CD14-positive monocyte (primary cell): Measurements from ENCODE around the gene SENP8. TPM values are rescaled to one million over a fixed set of nuclear protein-coding genes. Genes with fewer than 3 reads are reported as not detected.

Experiments
- DNase-seq, 3 donors: peaks; one replicate each; pipeline ENCODE4 v3.0.0-alpha.2; 2011 to 2022
- H2AFZ ChIP-seq: 2 replicates; pipeline ENCODE4 v1.6.0; 2012; ENCODE audit warnings: mild to moderate bottlenecking, low read depth, low read length, inconsistent platforms; ENCODE audit not compliant: insufficient read depth, poor library complexity, severe bottlenecking
- H3K27ac ChIP-seq, 2 donors: 1 replicate in 1 of 2; 2 replicates in 1 of 2; pipeline ENCODE4 v1.5.1; 2012 to 2013; ENCODE audit warnings: low read length in 2 of 2, control low read depth in 1 of 2, inconsistent platforms in 1 of 2, low read depth in 1 of 2, mild to moderate bottlenecking in 1 of 2
- H3K27me3 ChIP-seq, 2 donors: one replicate each; pipeline versions ENCODE4 v1.6.0 to v1.6.1; 2011 to 2013; ENCODE audit warnings: low read length in 2 of 2; ENCODE audit not compliant: control insufficient read depth in 2 of 2, insufficient read depth in 2 of 2
- H3K36me3 ChIP-seq, 2 donors: replicated peaks in 1 of 2; 1 replicate in 1 of 2; 2 replicates in 1 of 2; pipeline versions ENCODE4 v1.5.1 to v1.6.1; 2012 to 2013; ENCODE audit warnings: low read length in 2 of 2, control low read depth in 1 of 2, inconsistent platforms in 1 of 2, mild to moderate bottlenecking in 1 of 2; ENCODE audit not compliant: insufficient read depth in 2 of 2, control insufficient read depth in 1 of 2
- H3K4me1 ChIP-seq, 2 donors: 1 replicate in 1 of 2; 2 replicates in 1 of 2; pipeline versions ENCODE4 v1.5.1 to v1.6.1; 2012 to 2013; ENCODE audit warnings: low read length in 2 of 2, control low read depth in 1 of 2, inconsistent platforms in 1 of 2, mild to moderate bottlenecking in 1 of 2, moderate library complexity in 1 of 2; ENCODE audit not compliant: insufficient read depth in 2 of 2, control insufficient read depth in 1 of 2
- H3K4me2 ChIP-seq: replicated peaks from 2 replicates; pipeline ENCODE3; 2012; ENCODE audit warnings: low read length, moderate library complexity, mild to moderate bottlenecking; ENCODE audit not compliant: poor library complexity, severe bottlenecking; ENCODE audit errors: extremely low read depth
- H3K4me3 ChIP-seq, 3 experiments: fragments of 200-600 bp in 1 of 3; sonication (generic) in 1 of 3; replicated peaks in 1 of 3; 1 replicate in 2 of 3; 2 replicates in 1 of 3; pipeline ENCODE4 v1.5.1; 2011 to 2013; ENCODE audit warnings: low read length in 3 of 3, mild to moderate bottlenecking in 3 of 3, control low read depth in 2 of 3, low read depth in 2 of 3, inconsistent platforms in 1 of 3, moderate library complexity in 1 of 3
- H3K79me2 ChIP-seq: 2 replicates; pipeline ENCODE4 v1.6.0; 2012; ENCODE audit warnings: mild to moderate bottlenecking, control low read depth, inconsistent platforms, low read length, moderate library complexity; ENCODE audit not compliant: insufficient read depth
- H3K9ac ChIP-seq: 2 replicates; pipeline ENCODE4 v1.6.0; 2017; ENCODE audit warnings: low read length, mild to moderate bottlenecking; ENCODE audit not compliant: insufficient read depth, poor library complexity, severe bottlenecking
- H3K9me3 ChIP-seq, 2 donors: replicated peaks in 1 of 2; 1 replicate in 1 of 2; 2 replicates in 1 of 2; pipeline versions ENCODE4 v1.5.1 to v1.6.1; 2012 to 2013; ENCODE audit warnings: low read length in 2 of 2, control low read depth in 1 of 2; ENCODE audit not compliant: control insufficient read depth in 1 of 2, insufficient read depth in 1 of 2
- H4K20me1 ChIP-seq: 2 replicates; pipeline ENCODE4 v1.6.0; 2012; ENCODE audit warnings: mild to moderate bottlenecking, low read length, control low read depth, moderate library complexity; ENCODE audit not compliant: insufficient read depth
- H3K27ac Mint-ChIP-seq, 7 donors: one replicate each; pipeline ENCODE4 v1.8.0; 2020; ENCODE audit warnings: mild to moderate bottlenecking in 7 of 7, mixed read lengths in 7 of 7, moderate library complexity in 6 of 7, inconsistent platforms in 2 of 7
- H3K27me3 Mint-ChIP-seq, 3 donors: one replicate each; pipeline ENCODE4 v1.8.0; 2021 to 2022; ENCODE audit warnings: low read depth in 3 of 3, mild to moderate bottlenecking in 3 of 3, mixed read lengths in 3 of 3, moderate library complexity in 3 of 3, inconsistent platforms in 1 of 3
- H3K36me3 Mint-ChIP-seq, 2 donors: one replicate each; pipeline ENCODE4 v1.8.0; 2020; ENCODE audit warnings: mixed read lengths in 2 of 2, inconsistent platforms in 1 of 2, mild to moderate bottlenecking in 1 of 2
- H3K4me1 Mint-ChIP-seq: one replicate; pipeline ENCODE4 v1.8.0; 2020; ENCODE audit warnings: mild to moderate bottlenecking, mixed read lengths
- H3K4me3 Mint-ChIP-seq, 2 donors: one replicate each; pipeline ENCODE4 v1.8.0; 2020; ENCODE audit warnings: mild to moderate bottlenecking in 2 of 2, mixed read lengths in 2 of 2, moderate library complexity in 1 of 2
- H3K9me3 Mint-ChIP-seq, 7 donors: one replicate each; pipeline ENCODE4 v1.8.0; 2020 to 2022; ENCODE audit warnings: mixed read lengths in 7 of 7, mild to moderate bottlenecking in 6 of 7, moderate library complexity in 6 of 7, inconsistent platforms in 2 of 7
- WGBS: methylation state at CpG from one replicate; pipeline ENCODE4 v1.1.5; 2013; ENCODE audit warnings: missing lambda C conversion rate; ENCODE audit not compliant: insufficient coverage; 5-methylcytosine and 5-hydroxymethylcytosine counted together
- intact Hi-C, 2 donors: fragments of 100-400 bp; cut with micrococcal nuclease; formaldehyde crosslinking; loops; one replicate each; pipeline versions ENCODE4 v1.15.0 to v1.15.1; 2023
- polyA plus RNA-seq, 3 donors: library from polyadenylated mRNA; depleted of rRNA in 1 of 3; unstranded in 2 of 3; stranded (reverse) in 1 of 3; fragments of 300-500 nt in 2 of 3; fragments of >200 nt in 1 of 3; fragmentation: Illumina TruSeq in 2 of 3; gene quantifications; 1 replicate in 2 of 3; 2 replicates in 1 of 3; pipeline ENCODE4 v1.2.3, GENCODE V29; 2012 to 2021
- TF ChIP-seq, protein P1 (sequence below): fragments of 200-600 bp; IDR thresholded peaks from one replicate; pipeline ENCODE4 v1.8.0; 2022; ENCODE audit warnings: antibody characterized with exemption, mild to moderate bottlenecking

The SENP8 gene
- polyA plus RNA-seq, 3 donors: 0.52 to 1.4 (median 0.79) TPM

DNA sequence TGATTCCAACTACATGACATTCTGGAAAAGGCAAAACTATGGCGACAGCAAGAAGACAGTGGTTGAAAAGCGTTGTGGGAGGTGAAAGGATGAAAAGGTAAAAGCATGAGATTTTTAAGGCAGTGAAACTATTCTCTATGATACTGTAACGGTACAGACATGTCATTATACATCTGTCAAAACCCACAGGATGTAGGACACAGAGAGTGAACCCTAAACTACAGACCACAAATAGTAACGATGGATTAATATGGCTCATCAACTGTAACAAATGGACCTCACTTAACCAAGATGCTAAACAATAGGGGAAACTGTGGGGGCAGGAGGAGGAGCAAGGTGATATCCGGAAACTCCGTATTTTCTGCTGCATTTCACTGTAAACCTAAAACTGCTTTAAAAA, 39.3 kb upstream of the SENP8 start:
- DNase-seq: no peak
- Histone ChIP-seq H2AFZ (no peak overlapping the region), H3K4me2 (no peak overlapping the region), H4K20me1 (no peaks in the 10 kb centered on the region), H3K36me3 (no peaks in the 10 kb centered on the region), H3K79me2 (no peaks in the 10 kb centered on the region), H3K4me1 (no peaks in the 10 kb centered on the region), H3K9ac (no peak overlapping the region), H3K9me3 (no peaks in the 10 kb centered on the region), H3K27ac (no peak overlapping the region), H3K27me3 (no peaks in the 10 kb centered on the region), H3K4me3 (no peak overlapping the region)
- H3K4me3 Mint-ChIP-seq: no peak overlapping the region
- intact Hi-C loops: no loop called here
- H3K27ac Mint-ChIP-seq: no peak overlapping the region
- no peaks in the 10 kb centered on the region for H3K27me3 Mint-ChIP-seq
- no CpG with 5 or more reads among the region's 6 CpGs for WGBS
- peaks cover 0 to 6% of the 10 kb centered on the region in 2 donors for H3K36me3 Mint-ChIP-seq
- no peaks in the 10 kb centered on the region for H3K4me1 Mint-ChIP-seq
- H3K9me3 Mint-ChIP-seq: peaks cover 0 to 8% (median 1%) of the 10 kb centered on the region in 7 donors
- TF ChIP-seq, protein P1, sequence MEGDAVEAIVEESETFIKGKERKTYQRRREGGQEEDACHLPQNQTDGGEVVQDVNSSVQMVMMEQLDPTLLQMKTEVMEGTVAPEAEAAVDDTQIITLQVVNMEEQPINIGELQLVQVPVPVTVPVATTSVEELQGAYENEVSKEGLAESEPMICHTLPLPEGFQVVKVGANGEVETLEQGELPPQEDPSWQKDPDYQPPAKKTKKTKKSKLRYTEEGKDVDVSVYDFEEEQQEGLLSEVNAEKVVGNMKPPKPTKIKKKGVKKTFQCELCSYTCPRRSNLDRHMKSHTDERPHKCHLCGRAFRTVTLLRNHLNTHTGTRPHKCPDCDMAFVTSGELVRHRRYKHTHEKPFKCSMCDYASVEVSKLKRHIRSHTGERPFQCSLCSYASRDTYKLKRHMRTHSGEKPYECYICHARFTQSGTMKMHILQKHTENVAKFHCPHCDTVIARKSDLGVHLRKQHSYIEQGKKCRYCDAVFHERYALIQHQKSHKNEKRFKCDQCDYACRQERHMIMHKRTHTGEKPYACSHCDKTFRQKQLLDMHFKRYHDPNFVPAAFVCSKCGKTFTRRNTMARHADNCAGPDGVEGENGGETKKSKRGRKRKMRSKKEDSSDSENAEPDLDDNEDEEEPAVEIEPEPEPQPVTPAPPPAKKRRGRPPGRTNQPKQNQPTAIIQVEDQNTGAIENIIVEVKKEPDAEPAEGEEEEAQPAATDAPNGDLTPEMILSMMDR: no peak

DNA sequence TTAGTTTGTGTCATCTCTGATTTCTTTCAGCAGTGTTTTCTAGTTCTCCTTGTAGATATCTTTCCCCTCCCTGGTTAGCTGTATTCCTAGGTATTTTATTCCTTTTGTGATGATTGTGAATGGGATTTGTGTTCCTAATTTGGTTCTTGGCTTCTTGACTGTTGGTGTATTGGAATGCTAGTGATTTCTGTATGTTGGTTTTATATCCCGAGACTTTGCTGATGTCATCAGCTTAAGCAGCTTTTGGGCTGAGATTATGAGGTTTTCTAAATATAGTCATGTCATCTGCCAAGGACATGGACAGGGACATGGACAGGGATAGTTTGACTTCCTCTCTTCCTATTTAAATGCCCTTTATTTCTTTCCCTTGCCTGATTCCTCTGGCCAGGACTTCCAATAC, 36.0 kb upstream of the SENP8 start:
- H3K4me3 Mint-ChIP-seq: no peak overlapping the region
- no peak for DNase-seq
- Histone ChIP-seq H4K20me1 (no peaks in the 10 kb centered on the region), H3K79me2 (no peaks in the 10 kb centered on the region), H3K9me3 (peaks cover 0 to 16% of the 10 kb centered on the region in 2 donors), H3K4me3 (no peak overlapping the region), H3K4me1 (no peaks in the 10 kb centered on the region), H3K27me3 (no peaks in the 10 kb centered on the region), H3K4me2 (no peak overlapping the region), H3K27ac (no peak overlapping the region), H2AFZ (no peak overlapping the region), H3K36me3 (no peaks in the 10 kb centered on the region), H3K9ac (no peak overlapping the region)
- peaks cover 10 to 23% (median 20%) of the 10 kb centered on the region in 7 donors for H3K9me3 Mint-ChIP-seq
- intact Hi-C loops: no loop called here
- no peak overlapping the region for H3K27ac Mint-ChIP-seq
- TF ChIP-seq, protein P1: no peak
- H3K27me3 Mint-ChIP-seq: no peaks in the 10 kb centered on the region
- H3K4me1 Mint-ChIP-seq: no peaks in the 10 kb centered on the region
- no CpG with 5 or more reads among the region's 1 CpG for WGBS
- H3K36me3 Mint-ChIP-seq: peaks cover 0 to 11% of the 10 kb centered on the region in 2 donors
